IgD-negative memory B cell (primary cell): ENCODE measurements around the gene PIK3CD. TPM values are rescaled to one million over a fixed set of nuclear protein-coding genes. Genes with fewer than 3 reads are reported as not detected.
"Not testable (repeated sequence)": the region's sequence is repeated elsewhere in the genome, so short reads cannot be mapped to it uniquely, and the experiment has no call there.

Experiments
- H3K27ac Mint-ChIP-seq, 3 donors: one replicate each; pipeline ENCODE4 v1.8.0; 2020 to 2022; ENCODE audit warnings: mild to moderate bottlenecking in 3 of 3, mixed read lengths in 3 of 3, moderate library complexity in 1 of 3
- H3K27me3 Mint-ChIP-seq: one replicate; pipeline ENCODE4 v1.8.0; 2021; ENCODE audit warnings: mixed read lengths
- H3K36me3 Mint-ChIP-seq: one replicate; pipeline ENCODE4 v1.8.0; 2020; ENCODE audit warnings: mild to moderate bottlenecking, mixed read lengths
- H3K4me1 Mint-ChIP-seq, 3 donors: one replicate each; pipeline ENCODE4 v1.8.0; 2020 to 2022; ENCODE audit warnings: mixed read lengths in 3 of 3, mild to moderate bottlenecking in 1 of 3
- H3K4me3 Mint-ChIP-seq, 4 donors: one replicate each; pipeline ENCODE4 v1.8.0; 2020 to 2022; ENCODE audit warnings: mild to moderate bottlenecking in 4 of 4, mixed read lengths in 4 of 4, moderate library complexity in 3 of 4
- H3K9me3 Mint-ChIP-seq, 3 donors: one replicate each; pipeline ENCODE4 v1.8.0; 2020 to 2021; ENCODE audit warnings: mixed read lengths in 3 of 3, mild to moderate bottlenecking in 1 of 3
- polyA plus RNA-seq: library from polyadenylated mRNA; unstranded; fragments of 300-500 nt; fragmentation: Illumina TruSeq; gene quantifications from one replicate; pipeline ENCODE4 v1.2.3, GENCODE V29; 2021

Gene PIK3CD
- polyA plus RNA-seq, 1 donor from 2014 or later = 82.6 TPM

- Mint-ChIP-seq H3K4me3 (peak overlapping the region in 2 of 4 donors; percentile 1 to 46), H3K27ac (peak overlapping the region; percentile 59 to 88 (median 70)), H3K36me3 (peaks cover 11% of the 10 kb centered on the region), H3K4me1 (peaks cover 35 to 43% (median 39%) of the 10 kb centered on the region in 3 donors), H3K27me3 (no peaks in the 10 kb centered on the region), H3K9me3 (peaks cover 0 to 7% (median 0%) of the 10 kb centered on the region in 3 donors)
Observed at GRCh38 chr1:9703681-9704080, 52.1 kb downstream of the PIK3CD start.

DNA sequence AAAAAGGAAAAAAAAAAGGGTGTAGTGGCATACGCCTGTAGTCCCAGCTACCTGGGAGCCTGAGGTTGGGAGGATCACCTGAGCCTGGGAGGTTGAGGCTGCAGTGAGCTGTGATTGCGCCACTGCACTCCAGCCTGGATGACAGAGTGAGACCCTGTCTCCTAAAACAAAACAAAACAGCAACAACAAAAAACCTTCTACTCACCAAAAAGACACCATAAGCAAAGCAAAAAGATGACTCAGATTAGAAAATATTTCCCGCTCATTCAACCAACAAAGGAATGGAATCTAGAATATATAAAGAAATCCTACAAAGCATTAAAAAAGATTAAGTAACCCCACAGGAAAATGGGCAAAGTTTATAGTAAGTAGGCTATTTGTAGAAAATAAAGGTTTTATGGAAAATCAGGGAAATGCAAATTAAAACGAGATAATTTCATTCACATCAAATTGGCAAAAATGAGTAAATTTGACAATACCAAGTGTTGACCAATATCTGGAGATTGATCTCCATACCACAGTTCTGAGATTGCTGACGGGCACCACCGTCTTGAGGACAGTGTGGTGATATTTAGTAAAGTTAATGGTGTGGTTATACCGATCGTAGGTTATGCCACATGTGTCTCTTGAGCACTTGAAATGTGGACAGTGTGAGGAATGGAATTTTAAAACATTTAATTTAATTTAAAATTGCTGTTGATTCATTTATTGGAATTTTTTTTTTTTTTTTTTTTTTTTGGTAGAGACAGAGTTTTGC, 54.0 kb downstream of the PIK3CD start:
- H3K4me3 Mint-ChIP-seq = peak overlapping the region in 1 of 4 donors; percentile 23
- no peaks in the 10 kb centered on the region for H3K27me3 Mint-ChIP-seq
- H3K9me3 Mint-ChIP-seq = peaks cover 0 to 7% (median 0%) of the 10 kb centered on the region in 3 donors
- H3K4me1 Mint-ChIP-seq = peaks cover 35 to 38% (median 37%) of the 10 kb centered on the region in 3 donors
- H3K27ac Mint-ChIP-seq = peak overlapping the region; percentile 34 to 90 (median 59)
- peaks cover 10% of the 10 kb centered on the region for H3K36me3 Mint-ChIP-seq

- H3K9me3 Mint-ChIP-seq = peaks cover 0 to 7% (median 0%) of the 10 kb centered on the region in 3 donors
- peaks cover 8% of the 10 kb centered on the region for H3K36me3 Mint-ChIP-seq
- H3K4me3 Mint-ChIP-seq = no peak overlapping the region
- no peaks in the 10 kb centered on the region for H3K27me3 Mint-ChIP-seq
- peak overlapping the region in 1 of 3 donors; percentile 59 for H3K27ac Mint-ChIP-seq
- peaks cover 30 to 35% (median 31%) of the 10 kb centered on the region in 3 donors for H3K4me1 Mint-ChIP-seq
Observed at GRCh38 chr1:9706178-9706577, 54.6 kb downstream of the PIK3CD start.

GRCh38 chr1:9710037-9710436, 58.5 kb downstream of the PIK3CD start:
- peaks cover 9% of the 10 kb centered on the region for H3K36me3 Mint-ChIP-seq

GRCh38 chr1:9711466-9712020, 60.0 kb downstream of the PIK3CD start:
- Mint-ChIP-seq H3K36me3 (peaks cover 9% of the 10 kb centered on the region), H3K9me3 (no peaks in the 10 kb centered on the region), H3K4me3 (peak overlapping the region in 1 of 4 donors; percentile 49), H3K27ac (peak overlapping the region in 1 of 3 donors; percentile 88), H3K4me1 (peaks cover 11 to 18% (median 17%) of the 10 kb centered on the region in 3 donors), H3K27me3 (no peaks in the 10 kb centered on the region)

More at GRCh38 chr1:9710037-9710436, 58.5 kb downstream of the PIK3CD start:
- no peak overlapping the region for H3K4me3 Mint-ChIP-seq
- no peaks in the 10 kb centered on the region for H3K27me3 Mint-ChIP-seq
- peaks cover 18 to 23% (median 23%) of the 10 kb centered on the region in 3 donors for H3K4me1 Mint-ChIP-seq
- H3K27ac Mint-ChIP-seq = peak overlapping the region in 2 of 3 donors; percentile 68 to 75
- no peaks in the 10 kb centered on the region for H3K9me3 Mint-ChIP-seq

DNA sequence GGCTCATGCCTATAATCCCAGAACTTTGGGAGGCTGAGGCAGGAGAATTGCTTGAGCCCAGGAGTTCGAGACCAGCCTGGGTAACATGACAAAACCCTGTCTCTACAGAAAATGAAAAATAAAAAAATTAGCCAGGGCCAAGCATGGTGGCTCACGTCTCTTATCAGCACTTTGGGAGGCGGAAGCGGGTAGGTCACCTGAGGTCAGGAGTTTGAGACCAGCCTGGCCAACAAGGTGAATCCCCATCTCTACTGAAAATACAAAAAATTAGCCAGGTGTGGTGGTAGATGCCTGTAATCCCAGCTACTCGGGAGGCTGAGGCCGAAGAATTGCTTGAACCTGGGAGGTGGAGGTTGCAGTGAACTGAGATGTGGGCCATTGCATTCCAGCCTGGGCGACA, 61.2 kb downstream of the PIK3CD start:
- Mint-ChIP-seq H3K36me3 (peaks cover 10% of the 10 kb centered on the region), H3K4me1 (peaks cover 15 to 20% (median 19%) of the 10 kb centered on the region in 3 donors), H3K27ac (peak overlapping the region in 2 of 3 donors; percentile 28 to 31)
- not testable (repeated sequence) for H3K4me3 Mint-ChIP-seq, H3K27me3 Mint-ChIP-seq, H3K9me3 Mint-ChIP-seq

DNA sequence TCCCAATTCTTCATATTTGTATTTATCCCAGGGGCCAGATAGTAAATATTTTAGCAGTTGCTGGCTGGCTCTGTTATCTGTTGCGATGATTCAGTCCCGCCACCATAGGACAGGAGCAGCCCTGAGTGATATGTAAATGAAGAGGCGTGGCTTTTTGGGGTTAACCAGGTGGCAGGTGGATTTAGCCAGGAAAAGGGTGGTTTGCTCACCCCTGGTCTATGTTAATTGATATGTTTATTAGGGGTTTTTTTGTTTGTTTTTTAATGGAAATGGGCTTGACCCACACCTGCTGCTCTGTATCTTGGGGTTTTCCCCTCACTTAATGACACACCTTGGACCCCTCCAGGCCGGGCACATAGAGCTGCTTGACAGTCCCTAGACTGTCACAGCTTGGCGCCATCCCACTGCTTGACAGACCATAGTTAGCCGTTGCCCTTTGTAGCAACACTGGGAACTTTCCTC, 62.8 kb downstream of the PIK3CD start:
- peak overlapping the region; percentile 52 to 91 (median 76) for H3K4me3 Mint-ChIP-seq
- peaks cover 18 to 24% (median 23%) of the 10 kb centered on the region in 3 donors for H3K4me1 Mint-ChIP-seq
- peak overlapping the region; percentile 95 to 98 (median 95) for H3K27ac Mint-ChIP-seq
- no peaks in the 10 kb centered on the region for H3K9me3 Mint-ChIP-seq
- peaks cover 1% of the 10 kb centered on the region for H3K27me3 Mint-ChIP-seq
- peaks cover 10% of the 10 kb centered on the region for H3K36me3 Mint-ChIP-seq

- Mint-ChIP-seq H3K27me3 (peaks cover 1% of the 10 kb centered on the region), H3K4me1 (peaks cover 16 to 24% (median 17%) of the 10 kb centered on the region in 3 donors)
Observed at GRCh38 chr1:9715536-9716226, 64.2 kb downstream of the PIK3CD start.

DNA sequence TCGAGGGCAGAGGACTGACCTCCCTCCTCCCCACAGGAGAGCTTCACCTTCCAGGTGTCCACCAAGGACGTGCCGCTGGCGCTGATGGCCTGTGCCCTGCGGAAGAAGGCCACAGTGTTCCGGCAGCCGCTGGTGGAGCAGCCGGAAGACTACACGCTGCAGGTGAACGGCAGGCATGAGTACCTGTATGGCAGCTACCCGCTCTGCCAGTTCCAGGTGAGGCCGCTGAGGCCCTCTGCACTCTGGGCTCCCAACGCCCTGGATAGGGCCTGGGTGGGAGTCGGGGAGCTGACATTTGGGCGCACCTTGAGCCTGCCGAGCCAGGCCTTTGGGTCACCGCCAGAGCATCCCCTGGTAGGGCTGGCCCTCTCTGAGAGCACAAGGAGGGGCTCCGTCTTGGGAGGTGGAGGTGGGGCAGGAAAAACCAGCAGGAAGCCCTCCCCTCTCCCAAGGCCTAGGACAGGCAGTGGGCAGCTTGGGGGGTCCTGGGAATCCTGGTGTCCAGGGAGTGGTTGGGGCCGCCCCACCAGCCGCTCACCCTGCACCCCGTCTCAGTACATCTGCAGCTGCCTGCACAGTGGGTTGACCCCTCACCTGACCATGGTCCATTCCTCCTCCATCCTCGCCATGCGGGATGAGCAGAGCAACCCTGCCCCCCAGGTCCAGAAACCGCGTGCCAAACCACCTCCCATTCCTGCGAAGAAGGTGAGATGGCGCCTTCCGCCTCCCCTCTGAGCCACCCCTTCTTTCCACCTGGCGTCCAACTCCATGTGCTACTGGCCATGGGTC, 65.1 kb downstream of the PIK3CD start:
- peaks cover 1% of the 10 kb centered on the region for H3K27me3 Mint-ChIP-seq
- H3K27ac Mint-ChIP-seq = peak overlapping the region; percentile 89 to 95 (median 91)
- H3K36me3 Mint-ChIP-seq = peaks cover 9% of the 10 kb centered on the region
- H3K4me3 Mint-ChIP-seq = peak overlapping the region; percentile 80 to 89 (median 83)
- H3K4me1 Mint-ChIP-seq = peaks cover 16 to 20% (median 17%) of the 10 kb centered on the region in 3 donors
- H3K9me3 Mint-ChIP-seq = no peaks in the 10 kb centered on the region

More at GRCh38 chr1:9715536-9716226, 64.2 kb downstream of the PIK3CD start:
- Mint-ChIP-seq H3K4me3 (peak overlapping the region; percentile 25 to 57 (median 30)), H3K36me3 (peaks cover 10% of the 10 kb centered on the region), H3K27ac (peak overlapping the region; percentile 86 to 98 (median 95)), H3K9me3 (no peaks in the 10 kb centered on the region)

GRCh38 chr1:9717193-9718005, 65.9 kb downstream of the PIK3CD start:
- Mint-ChIP-seq H3K36me3 (peaks cover 9% of the 10 kb centered on the region), H3K4me1 (peaks cover 16 to 20% (median 17%) of the 10 kb centered on the region in 3 donors), H3K27ac (peak overlapping the region; percentile 89 to 98 (median 95))

DNA sequence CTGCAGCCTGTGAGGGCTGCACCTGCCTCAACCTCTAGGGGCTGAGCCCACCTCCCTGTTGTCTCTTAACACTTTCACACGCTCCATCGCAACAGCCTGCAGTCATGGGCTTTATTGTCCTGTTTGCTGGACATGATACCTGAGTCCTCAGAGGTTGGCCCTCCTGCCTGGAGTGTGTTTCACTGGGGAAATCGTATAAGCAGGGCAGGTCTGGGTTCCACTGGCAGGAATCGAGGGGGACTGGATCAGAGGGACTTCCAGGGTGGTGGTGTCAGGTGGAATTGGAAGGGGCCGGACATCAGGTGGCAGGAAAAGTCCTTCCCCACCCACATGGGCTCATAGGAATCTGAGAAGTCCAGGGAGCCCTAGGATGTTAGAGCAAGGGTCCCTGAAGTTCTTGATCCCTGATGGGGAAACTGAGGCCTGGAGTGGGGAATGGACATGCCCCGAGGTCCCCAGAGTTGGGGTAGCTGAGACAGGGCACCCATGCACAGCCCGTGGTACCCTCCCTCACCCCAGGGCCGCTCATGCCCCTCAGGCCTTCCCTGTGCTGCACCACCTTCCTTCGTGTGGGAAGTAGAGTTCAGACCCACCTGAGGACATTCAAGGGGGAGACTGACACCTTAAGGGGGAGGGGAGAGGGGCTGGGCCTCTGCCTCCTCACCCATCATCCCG, 66.6 kb downstream of the PIK3CD start:
- peak overlapping the region; percentile 89 to 98 (median 95) for H3K27ac Mint-ChIP-seq
- no peaks in the 10 kb centered on the region for H3K9me3 Mint-ChIP-seq
- H3K36me3 Mint-ChIP-seq = peaks cover 9% of the 10 kb centered on the region
- peaks cover 1% of the 10 kb centered on the region for H3K27me3 Mint-ChIP-seq
- H3K4me1 Mint-ChIP-seq = peaks cover 16 to 20% (median 17%) of the 10 kb centered on the region in 3 donors
- H3K4me3 Mint-ChIP-seq = peak overlapping the region; percentile 80 to 82 (median 81)

More at GRCh38 chr1:9717193-9718005, 65.9 kb downstream of the PIK3CD start:
- Mint-ChIP-seq H3K9me3 (no peaks in the 10 kb centered on the region), H3K27me3 (peaks cover 1% of the 10 kb centered on the region), H3K4me3 (peak overlapping the region; percentile 80 to 82 (median 81))

DNA sequence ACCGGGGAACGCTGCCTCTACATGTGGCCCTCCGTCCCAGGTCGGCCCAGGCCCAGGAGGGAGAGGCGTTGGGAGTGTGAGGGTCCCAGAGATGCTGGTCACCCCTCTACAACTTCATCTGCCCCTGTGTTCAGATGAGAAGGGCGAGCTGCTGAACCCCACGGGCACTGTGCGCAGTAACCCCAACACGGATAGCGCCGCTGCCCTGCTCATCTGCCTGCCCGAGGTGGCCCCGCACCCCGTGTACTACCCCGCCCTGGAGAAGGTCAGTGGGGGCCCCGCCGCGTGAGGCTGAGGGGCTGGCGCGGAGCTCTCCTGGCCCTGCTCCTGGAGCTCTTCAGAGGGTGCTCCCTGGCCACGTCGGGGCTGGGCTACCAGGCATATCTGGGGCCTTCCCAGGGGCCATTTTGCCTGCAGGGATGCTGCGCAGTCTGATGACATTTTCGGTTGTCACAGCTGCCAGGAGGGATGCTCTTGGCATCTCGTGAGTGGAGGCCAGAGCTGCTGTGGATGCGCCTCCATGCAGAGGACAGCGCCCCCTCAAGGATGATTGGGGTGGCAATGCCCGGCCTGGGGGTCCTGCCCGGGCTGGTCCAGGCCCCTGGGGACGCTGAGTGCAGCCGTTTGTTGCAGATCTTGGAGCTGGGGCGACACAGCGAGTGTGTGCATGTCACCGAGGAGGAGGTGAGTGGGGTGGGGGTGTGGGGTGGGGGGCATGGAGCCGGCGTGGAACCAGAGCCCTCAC, 68.6 kb downstream of the PIK3CD start:
- peaks cover 13 to 16% (median 13%) of the 10 kb centered on the region in 3 donors for H3K4me1 Mint-ChIP-seq
- peaks cover 2% of the 10 kb centered on the region for H3K36me3 Mint-ChIP-seq
- H3K27ac Mint-ChIP-seq = peak overlapping the region in 2 of 3 donors; percentile 43 to 95
- H3K27me3 Mint-ChIP-seq = peaks cover 1% of the 10 kb centered on the region
- H3K9me3 Mint-ChIP-seq = no peaks in the 10 kb centered on the region
- no peak overlapping the region for H3K4me3 Mint-ChIP-seq
